H1 (cell line): ENCODE measurements around the gene TNS3. TPM values are rescaled to one million over a fixed set of nuclear protein-coding genes. Genes with fewer than 3 reads are reported as not detected.

Experiments
- CTCF ChIA-PET: fragments of 300-600 bp; sonication (Branson Sonifier 250); formaldehyde crosslinking; loops from one replicate; lab custom pipeline; 2021; ENCODE audit not compliant: partially characterized antibody; lab: Charles Lee
- POLR2A ChIA-PET: fragments of 300-600 bp; sonication (Branson Sonifier 250); formaldehyde crosslinking; loops from one replicate; lab custom pipeline; 2021; ENCODE audit warnings: inconsistent platforms; ENCODE audit not compliant: partially characterized antibody; lab: Charles Lee
- DNase-seq, 2 experiments: peaks; one replicate each; pipeline versions ENCODE4 v3.0.0 to v3.0.0-alpha.2; 2010 to 2022; ENCODE audit warnings: low spot score in 2 of 2, low read depth in 1 of 2, mixed read lengths in 1 of 2
- FAIRE-seq: peaks from 2 replicates; lab custom pipeline; 2011; peaks lifted over from hg19 to GRCh38; lab: Jason Lieb, UNC
- H2AFZ ChIP-seq: 2 replicates; pipeline ENCODE4 v1.8.1; 2012; ENCODE audit warnings: low read length, inconsistent platforms
- H2AK5ac ChIP-seq: 2 replicates; pipeline ENCODE4 v1.6.1; 2013; ENCODE audit warnings: low read depth, low read length
- H2BK120ac ChIP-seq: replicated peaks from 2 replicates; pipeline ENCODE3; 2013; ENCODE audit warnings: low read depth, low read length, inconsistent platforms
- H2BK12ac ChIP-seq: 2 replicates; pipeline ENCODE4 v1.6.1; 2013; ENCODE audit warnings: low read depth, low read length
- H2BK15ac ChIP-seq: 2 replicates; pipeline ENCODE4 v1.6.1; 2013; ENCODE audit warnings: low read length
- H2BK20ac ChIP-seq: 2 replicates; pipeline ENCODE4 v1.6.1; 2013; ENCODE audit warnings: low read length
- H2BK5ac ChIP-seq: 2 replicates; pipeline ENCODE4 v1.6.1; 2013; ENCODE audit warnings: low read depth, low read length
- H3K14ac ChIP-seq: 2 replicates; pipeline ENCODE4 v1.6.1; 2013; ENCODE audit warnings: inconsistent platforms; ENCODE audit not compliant: insufficient read length
- H3K18ac ChIP-seq: 2 replicates; pipeline ENCODE4 v1.6.1; 2013; ENCODE audit warnings: low read length; ENCODE audit errors: extremely low read depth
- H3K23ac ChIP-seq: 2 replicates; pipeline ENCODE4 v1.6.1; 2013; ENCODE audit warnings: inconsistent platforms; ENCODE audit not compliant: insufficient read length
- H3K23me2 ChIP-seq: 2 replicates; pipeline ENCODE4 v1.6.1; 2013; ENCODE audit warnings: low read depth, low read length
- H3K27ac ChIP-seq: 2 replicates; pipeline ENCODE4 v1.6.1; 2011; ENCODE audit warnings: low read depth, low read length, inconsistent platforms
- H3K27me3 ChIP-seq, 4 experiments: replicated peaks in 1 of 4; 1 replicate in 1 of 4; 2 replicates in 3 of 4; pipeline versions ENCODE4 v1.6.1 to v1.8.1; 2011 to 2013; ENCODE audit warnings: low read length in 3 of 4, mild to moderate bottlenecking in 3 of 4, inconsistent platforms in 2 of 4, mixed read lengths in 2 of 4, moderate library complexity in 1 of 4; ENCODE audit not compliant: control insufficient read depth in 3 of 4, insufficient read depth in 3 of 4; ENCODE audit errors: extremely low read depth in 1 of 4
- H3K36me3 ChIP-seq, 4 experiments: 2 replicates each; pipeline versions ENCODE4 v1.6.1 to v1.8.1; 2011 to 2013; ENCODE audit warnings: mild to moderate bottlenecking in 4 of 4, low read length in 3 of 4, moderate library complexity in 2 of 4, control low read depth in 1 of 4, inconsistent platforms in 1 of 4; ENCODE audit not compliant: insufficient read depth in 4 of 4, control insufficient read depth in 2 of 4
- H3K4ac ChIP-seq: replicated peaks from 2 replicates; pipeline ENCODE3; 2013; ENCODE audit warnings: low read length, low read depth, mixed read lengths, inconsistent platforms; ENCODE audit not compliant: insufficient read length
- H3K4me1 ChIP-seq, 4 experiments: replicated peaks in 1 of 4; 1 replicate in 1 of 4; 2 replicates in 3 of 4; pipeline versions ENCODE4 v1.6.1 to v1.8.1; 2011 to 2013; ENCODE audit warnings: low read length in 3 of 4, inconsistent platforms in 2 of 4, mixed read lengths in 1 of 4; ENCODE audit not compliant: insufficient read depth in 4 of 4, control insufficient read depth in 3 of 4
- H3K4me2 ChIP-seq, 2 experiments: 2 replicates each; pipeline versions ENCODE4 v1.6.1 to v1.8.1; 2011 to 2013; ENCODE audit warnings: low read depth in 2 of 2, low read length in 2 of 2, control low read depth in 1 of 2, inconsistent platforms in 1 of 2, mild to moderate bottlenecking in 1 of 2; ENCODE audit not compliant: insufficient read depth in 1 of 2
- H3K4me3 ChIP-seq, 4 experiments: fragments of 200-600, 300-600 bp in 1 of 4; sonication (generic), shearing (Covaris generic), sonication (Bioruptor Twin) in 1 of 4; 2 replicates each; pipeline versions ENCODE4 v1.5.1 to v1.8.1; 2011 to 2016; ENCODE audit warnings: low read length in 4 of 4, low read depth in 3 of 4, control low read depth in 2 of 4, inconsistent platforms in 2 of 4, mild to moderate bottlenecking in 2 of 4, mixed read lengths in 1 of 4, moderate library complexity in 1 of 4; ENCODE audit not compliant: insufficient read depth in 2 of 4; ENCODE audit errors: extremely low read depth in 1 of 4
- H3K56ac ChIP-seq: replicated peaks from 2 replicates; pipeline ENCODE3; 2013; ENCODE audit warnings: low read depth, mild to moderate bottlenecking, mixed read lengths, low read length, inconsistent platforms; ENCODE audit not compliant: insufficient read length
- H3K79me1 ChIP-seq: 2 replicates; pipeline ENCODE4 v1.6.1; 2013; ENCODE audit warnings: low read depth, low read length, control low read depth
- H3K79me2 ChIP-seq, 2 experiments: 2 replicates each; pipeline versions ENCODE4 v1.6.1 to v1.8.1; 2012 to 2013; ENCODE audit warnings: low read length in 2 of 2, mild to moderate bottlenecking in 2 of 2, inconsistent platforms in 1 of 2; ENCODE audit not compliant: insufficient read depth in 2 of 2, control insufficient read depth in 1 of 2
- H3K9ac ChIP-seq, 4 experiments: replicated peaks in 1 of 4; 1 replicate in 1 of 4; 2 replicates in 3 of 4; pipeline versions ENCODE4 v1.6.1 to v1.8.1; 2011 to 2013; ENCODE audit warnings: low read depth in 3 of 4, low read length in 3 of 4, control low read depth in 2 of 4, mild to moderate bottlenecking in 2 of 4, moderate library complexity in 2 of 4, inconsistent platforms in 1 of 4; ENCODE audit errors: extremely low read depth in 1 of 4
- H3K9me3 ChIP-seq, 2 experiments: 2 replicates each; pipeline versions ENCODE4 v1.6.1 to v1.8.1; 2012 to 2013; ENCODE audit warnings: mild to moderate bottlenecking in 2 of 2, moderate library complexity in 2 of 2, control low read depth in 1 of 2, inconsistent platforms in 1 of 2, low read depth in 1 of 2, low read length in 1 of 2, mixed read lengths in 1 of 2; ENCODE audit not compliant: insufficient read depth in 2 of 2
- H4K20me1 ChIP-seq, 2 experiments: replicated peaks in 1 of 2; 2 replicates each; pipeline versions ENCODE3 to v1.8.1; 2011 to 2013; ENCODE audit warnings: inconsistent platforms in 2 of 2, low read length in 2 of 2, mild to moderate bottlenecking in 1 of 2; ENCODE audit not compliant: insufficient read depth in 2 of 2, control insufficient read depth in 1 of 2
- H4K5ac ChIP-seq: 2 replicates; pipeline ENCODE4 v1.6.1; 2013; ENCODE audit warnings: low read length, low read depth, mixed read lengths, inconsistent platforms; ENCODE audit not compliant: insufficient read length
- H4K8ac ChIP-seq: 2 replicates; pipeline ENCODE4 v1.8.0; 2013; ENCODE audit warnings: mild to moderate bottlenecking, moderate library complexity, low read length, inconsistent platforms; ENCODE audit not compliant: insufficient read depth; ENCODE audit errors: extremely low read depth
- H4K91ac ChIP-seq: replicated peaks from 2 replicates; pipeline ENCODE3; 2013; ENCODE audit warnings: low read length, mixed read lengths, inconsistent platforms; ENCODE audit not compliant: insufficient read length
- ASH2L ChIP-seq: fragments of 200-600, 300-600 bp; sonication (generic); IDR thresholded peaks from one replicate; pipeline ENCODE4 v1.7.1; 2017; ENCODE audit warnings: low read length
- CREB1 ChIP-seq: IDR thresholded peaks from 2 replicates; pipeline ENCODE4 v1.6.1; 2012; ENCODE audit warnings: inconsistent platforms
- EP300 ChIP-seq, 2 experiments: IDR thresholded peaks; 1 replicate in 1 of 2; 2 replicates in 1 of 2; pipeline ENCODE4 v1.6.1; 2011 to 2012; ENCODE audit warnings: low read depth in 2 of 2, low read length in 2 of 2, mild to moderate bottlenecking in 2 of 2, borderline replicate concordance in 1 of 2, inconsistent platforms in 1 of 2, moderate library complexity in 1 of 2
- HDAC2 ChIP-seq, 2 experiments: fragments of 300-600 bp in 1 of 2; sonication (generic) in 1 of 2; IDR thresholded peaks; 2 replicates each; pipeline ENCODE4 v1.6.1; 2011 to 2012; ENCODE audit warnings: low read depth in 2 of 2, low read length in 2 of 2, mild to moderate bottlenecking in 2 of 2, moderate library complexity in 2 of 2, borderline replicate concordance in 1 of 2, inconsistent platforms in 1 of 2
- KDM1A ChIP-seq: fragments of 200-600, 300-600 bp; sonication (generic); IDR thresholded peaks from 2 replicates; pipeline ENCODE4 v1.7.1; 2016; ENCODE audit warnings: mild to moderate bottlenecking, low read length, borderline replicate concordance
- MAX ChIP-seq: IDR thresholded peaks from 2 replicates; pipeline ENCODE4 v1.6.1; 2012; ENCODE audit warnings: inconsistent platforms
- POLR2AphosphoS5 ChIP-seq: IDR thresholded peaks from 2 replicates; pipeline ENCODE4 v1.6.1; 2011; ENCODE audit warnings: low read depth, low read length
- SAP30 ChIP-seq: fragments of 300-600 bp; sonication (generic); IDR thresholded peaks from 2 replicates; pipeline ENCODE4 v1.7.1; 2012; ENCODE audit warnings: low read length, moderate library complexity, mild to moderate bottlenecking, inconsistent platforms; ENCODE audit not compliant: insufficient read depth, insufficient replicate concordance
- SIN3A ChIP-seq, 2 experiments: IDR thresholded peaks in 1 of 2; conservative IDR thresholded peaks in 1 of 2; 2 replicates each; pipeline ENCODE4 v1.6.1; 2011 to 2012; ENCODE audit warnings: low read length in 2 of 2, improper control_type of control experiment in 1 of 2, low read depth in 1 of 2, mild to moderate bottlenecking in 1 of 2
- SP4 ChIP-seq: IDR thresholded peaks from 2 replicates; pipeline ENCODE4 v1.6.1; 2012; ENCODE audit warnings: low read length, inconsistent platforms
- TEAD4 ChIP-seq: IDR thresholded peaks from 2 replicates; pipeline ENCODE4 v1.6.1; 2012; ENCODE audit warnings: low read depth, low read length, inconsistent platforms, mixed read lengths
- ZNF274 ChIP-seq: IDR thresholded peaks from 2 replicates; pipeline ENCODE4 v1.7.0; 2012; ENCODE audit warnings: low read length, borderline replicate concordance; ENCODE audit errors: extremely low read depth
- WGBS, 2 experiments: shearing (Covaris generic) in 1 of 2; methylation state at CpG; one replicate each; pipeline versions ENCODE4 v1.1.6 to v1.1.7; 2013 to 2015; ENCODE audit warnings: low lambda C conversion rate in 2 of 2, mixed read lengths in 2 of 2, inconsistent platforms in 1 of 2, low coverage in 1 of 2, missing lambda C conversion rate in 1 of 2; ENCODE audit not compliant: insufficient replicate concordance in 2 of 2, insufficient coverage in 1 of 2, insufficient read length in 1 of 2; ENCODE audit errors: extremely low coverage in 1 of 2, missing lambda C conversion rate in 1 of 2; 5-methylcytosine and 5-hydroxymethylcytosine counted together
- polyA plus RNA-seq, 7 experiments: library from polyadenylated mRNA; depleted of rRNA in 3 of 7; stranded (reverse) in 5 of 7; unstranded in 2 of 7; fragments of >200 nt in 5 of 7; fragments of 200-250 nt in 2 of 7; gene quantifications; 1 replicate in 5 of 7; 2 replicates in 1 of 7; 4 replicates in 1 of 7; pipeline versions ENCODE4 v1.2.1 to v1.2.3, GENCODE V29; 2011 to 2013; ENCODE audit warnings: missing spikeins in 2 of 7, mixed read lengths in 2 of 7
- total RNA-seq: library from RNA; stranded (reverse); fragmentation: NEBNext Ultra II Directional; extraction: Animal tissue kit (Norgen Biotek cat#: 25700); gene quantifications from 2 replicates; pipeline ENCODE4 v1.2.1, GENCODE V29; 2021
- TF ChIP-seq, protein P1 (sequence below): IDR thresholded peaks from 2 replicates; pipeline ENCODE4 v1.6.1; 2012; ENCODE audit warnings: inconsistent platforms

TNS3 gene
- total and polyA plus RNA-seq, 2 of the 8 experiments (the other 6 are each of a cell fraction or from before 2014, with no cell fraction given), result 11.9 to 24.2 TPM

GRCh38 chr7:47568547-47568946, 13.4 kb downstream of the TNS3 start:
- H3K56ac ChIP-seq, result no peak overlapping the region
- H2AFZ ChIP-seq, result no peak overlapping the region
- no peak overlapping the region for H3K9ac ChIP-seq
- H3K23me2 ChIP-seq, result no peaks in the 10 kb centered on the region; the same call in 1 of the 2 replicates
- H3K9me3 ChIP-seq, result no peaks in the 10 kb centered on the region
- CTCF ChIA-PET, result interaction anchor here (1.2 kb wide), 1 partner anchor 34 kb away, joined by 4 read pairs; no protein-coding TSS in a partner anchor
- H3K27me3 ChIP-seq, result no peaks in the 10 kb centered on the region
- no peak overlapping the region for H3K14ac ChIP-seq
- no peak overlapping the region for H2BK15ac ChIP-seq
- H3K18ac ChIP-seq, result no peak overlapping the region
- no peak overlapping the region for H3K23ac ChIP-seq
- H3K36me3 ChIP-seq, result no peaks in the 10 kb centered on the region
- H2BK120ac ChIP-seq, result no peak overlapping the region
- no peak overlapping the region for H4K91ac ChIP-seq
- no peak overlapping the region for H3K4me2 ChIP-seq
- H3K79me2 ChIP-seq, result peaks cover 0 to 38% of the 10 kb centered on the region in 2 experiments; a peak in 2 of 4 replicates
- POLR2A ChIA-PET, result interaction anchor here (1.0 kb wide), 1 partner anchor 84 kb away, joined by 3 read pairs; no protein-coding TSS in a partner anchor
- H3K27ac ChIP-seq, result no peak overlapping the region
- no peak overlapping the region for H3K4me3 ChIP-seq
- H2AK5ac ChIP-seq, result no peak overlapping the region
- 90% methylated on average over 13 of the region's 13 CpGs; no CpG with 5 or more reads in 1 of the 2 experiments for WGBS, 2 experiments
- FAIRE-seq (no peak), DNase-seq (no peak)
- H3K79me1 ChIP-seq, result peaks cover 14% of the 10 kb centered on the region
- no peak overlapping the region for H4K8ac ChIP-seq
- no peak overlapping the region for H4K5ac ChIP-seq
- no peak overlapping the region for H2BK20ac ChIP-seq
- no peak overlapping the region for H2BK5ac ChIP-seq
- peaks cover 0 to 14% (median 10%) of the 10 kb centered on the region in 4 experiments; a peak in 6 of 7 replicates for H3K4me1 ChIP-seq
- no peak overlapping the region for H2BK12ac ChIP-seq
- H3K4ac ChIP-seq, result no peak overlapping the region
- H4K20me1 ChIP-seq, result peaks cover 0 to 3% of the 10 kb centered on the region in 2 experiments
- no peak for TF ChIP-seq SP4
- TF ChIP-seq TEAD4, result no peak
- TF ChIP-seq SAP30, result no peak
- TF ChIP-seq MAX, result no peak
- TF ChIP-seq SIN3A (conservative IDR thresholded peaks at IDR 0.05 in 1 of 2, IDR thresholded peaks at IDR 0.05 in 1 of 2; ENCODE audit: low read depth in 1 of 2, low read length in 2 of 2), result no peak
- TF ChIP-seq ZNF274, result no peak
- no peak for TF ChIP-seq EP300 (IDR thresholded peaks at IDR 0.05; ENCODE audit: borderline replicate concordance in 1 of 2, low read depth in 2 of 2, low read length in 2 of 2)
- no peak for TF ChIP-seq KDM1A
- no peak for TF ChIP-seq POLR2AphosphoS5
- TF ChIP-seq, protein P1, sequence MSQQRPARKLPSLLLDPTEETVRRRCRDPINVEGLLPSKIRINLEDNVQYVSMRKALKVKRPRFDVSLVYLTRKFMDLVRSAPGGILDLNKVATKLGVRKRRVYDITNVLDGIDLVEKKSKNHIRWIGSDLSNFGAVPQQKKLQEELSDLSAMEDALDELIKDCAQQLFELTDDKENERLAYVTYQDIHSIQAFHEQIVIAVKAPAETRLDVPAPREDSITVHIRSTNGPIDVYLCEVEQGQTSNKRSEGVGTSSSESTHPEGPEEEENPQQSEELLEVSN, result no peak
- no peak for TF ChIP-seq ASH2L
- no peak for TF ChIP-seq HDAC2 (IDR thresholded peaks at IDR 0.05; ENCODE audit: borderline replicate concordance in 1 of 2, low read depth in 2 of 2, low read length in 2 of 2)
- no peak for TF ChIP-seq CREB1
